ENCODE results near the gene HHIP.

The HHIP gene, protein sequence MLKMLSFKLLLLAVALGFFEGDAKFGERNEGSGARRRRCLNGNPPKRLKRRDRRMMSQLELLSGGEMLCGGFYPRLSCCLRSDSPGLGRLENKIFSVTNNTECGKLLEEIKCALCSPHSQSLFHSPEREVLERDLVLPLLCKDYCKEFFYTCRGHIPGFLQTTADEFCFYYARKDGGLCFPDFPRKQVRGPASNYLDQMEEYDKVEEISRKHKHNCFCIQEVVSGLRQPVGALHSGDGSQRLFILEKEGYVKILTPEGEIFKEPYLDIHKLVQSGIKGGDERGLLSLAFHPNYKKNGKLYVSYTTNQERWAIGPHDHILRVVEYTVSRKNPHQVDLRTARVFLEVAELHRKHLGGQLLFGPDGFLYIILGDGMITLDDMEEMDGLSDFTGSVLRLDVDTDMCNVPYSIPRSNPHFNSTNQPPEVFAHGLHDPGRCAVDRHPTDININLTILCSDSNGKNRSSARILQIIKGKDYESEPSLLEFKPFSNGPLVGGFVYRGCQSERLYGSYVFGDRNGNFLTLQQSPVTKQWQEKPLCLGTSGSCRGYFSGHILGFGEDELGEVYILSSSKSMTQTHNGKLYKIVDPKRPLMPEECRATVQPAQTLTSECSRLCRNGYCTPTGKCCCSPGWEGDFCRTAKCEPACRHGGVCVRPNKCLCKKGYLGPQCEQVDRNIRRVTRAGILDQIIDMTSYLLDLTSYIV

DNA sequence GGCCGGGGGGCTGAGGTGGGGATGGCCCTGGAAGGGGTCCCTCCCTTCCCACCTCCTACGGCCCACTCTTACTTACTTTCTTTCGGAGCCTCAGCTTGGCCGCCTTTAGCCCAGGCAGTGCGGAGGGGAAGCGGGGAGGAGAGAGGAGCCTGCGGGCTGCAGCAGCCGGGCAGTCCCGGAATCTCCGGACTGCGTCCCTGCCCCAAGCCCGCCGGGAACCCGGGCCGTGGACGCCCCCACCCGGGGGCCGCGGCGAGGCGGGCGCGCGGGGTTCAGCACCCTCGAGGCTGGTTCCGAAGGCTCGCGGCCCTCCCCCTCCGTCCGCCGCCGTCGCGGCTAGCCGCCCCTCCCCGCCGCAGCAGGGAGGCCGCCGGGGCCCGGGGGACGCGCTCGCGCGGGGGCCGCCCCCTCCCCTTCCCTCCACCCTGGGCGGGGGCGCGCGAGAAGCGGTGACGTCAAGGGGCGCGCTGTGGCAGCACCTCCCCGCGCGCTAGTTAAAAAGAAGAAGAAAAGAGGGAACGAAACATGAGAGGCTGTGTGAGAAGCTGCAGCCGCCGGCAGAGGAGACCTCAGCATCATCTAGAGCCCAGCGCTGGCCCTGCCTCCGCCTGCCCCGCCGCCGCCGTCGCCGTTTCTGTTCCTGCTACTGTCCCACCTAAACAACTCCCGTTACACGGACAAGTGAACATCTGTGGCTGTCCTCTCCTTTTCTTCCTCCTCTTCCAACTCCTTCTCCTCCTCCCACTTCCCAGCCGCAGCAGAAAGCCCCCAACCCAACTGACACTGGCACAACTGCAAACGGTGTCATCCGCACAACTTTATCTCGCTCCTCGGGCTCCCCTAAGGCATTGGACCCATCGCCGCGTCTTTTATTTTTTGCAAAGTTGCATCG lies at the start of gene HHIP:
Gene HHIP (plus strand): TSS at position 526 of the 892 bp plus-strand sequence. CDS start 520 bp downstream, outside the sequence.
- peak within 1 kb of the TSS; percentile 69 for H3K4me3 ChIP-seq (ENCODE audit: control insufficient read depth, low read depth, low read length)
- DNase-seq (ENCODE audit: low read depth) = peak; percentile 36
- TF ChIP-seq CTCF (conservative IDR thresholded peaks at IDR 0.05; ENCODE audit: control insufficient read depth, insufficient read depth, low read depth, low read length) = no peak

DNA sequence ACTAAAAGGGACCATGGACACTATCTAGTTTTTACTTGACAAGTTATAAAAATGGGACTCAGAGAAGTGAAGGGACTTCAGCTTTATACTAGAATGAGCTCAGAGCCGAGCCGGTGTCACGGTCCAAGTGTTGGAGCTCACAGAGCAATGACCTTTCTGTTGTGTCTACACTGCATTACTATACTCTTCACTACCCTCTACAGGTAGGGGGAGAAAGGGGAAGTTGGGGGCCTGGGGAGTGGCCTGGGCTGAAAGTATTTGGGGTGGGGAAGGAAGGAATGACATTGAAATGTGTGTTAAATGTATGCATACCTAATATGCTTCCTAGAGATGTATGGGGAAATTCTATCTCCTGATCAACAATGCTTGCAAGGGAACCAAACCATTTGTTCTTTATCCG lies 48.8 kb upstream of the HHIP start:
- DNase-seq (ENCODE audit: low read depth) = no peak
- TF ChIP-seq CTCF (conservative IDR thresholded peaks at IDR 0.05; ENCODE audit: control insufficient read depth, insufficient read depth, low read depth, low read length) = no peak
- H3K4me3 ChIP-seq (ENCODE audit: control insufficient read depth, low read depth, low read length) = no peak overlapping the region

GRCh38 chr4:144599621-144600020 lies 46.3 kb upstream of the HHIP start:
- DNase-seq (ENCODE audit: low read depth) = peak; percentile 54
- no peak overlapping the region for H3K4me3 ChIP-seq (ENCODE audit: control insufficient read depth, low read depth, low read length)
- TF ChIP-seq CTCF (conservative IDR thresholded peaks at IDR 0.05; ENCODE audit: control insufficient read depth, insufficient read depth, low read depth, low read length) = no peak

GRCh38 chr4:144611850-144612249 lies 34.1 kb upstream of the HHIP start:
- DNase-seq (ENCODE audit: low read depth) = peak; percentile 26
- TF ChIP-seq CTCF (conservative IDR thresholded peaks at IDR 0.05; ENCODE audit: control insufficient read depth, insufficient read depth, low read depth, low read length) = peak; percentile 56
- H3K4me3 ChIP-seq (ENCODE audit: control insufficient read depth, low read depth, low read length) = no peak overlapping the region

DNA sequence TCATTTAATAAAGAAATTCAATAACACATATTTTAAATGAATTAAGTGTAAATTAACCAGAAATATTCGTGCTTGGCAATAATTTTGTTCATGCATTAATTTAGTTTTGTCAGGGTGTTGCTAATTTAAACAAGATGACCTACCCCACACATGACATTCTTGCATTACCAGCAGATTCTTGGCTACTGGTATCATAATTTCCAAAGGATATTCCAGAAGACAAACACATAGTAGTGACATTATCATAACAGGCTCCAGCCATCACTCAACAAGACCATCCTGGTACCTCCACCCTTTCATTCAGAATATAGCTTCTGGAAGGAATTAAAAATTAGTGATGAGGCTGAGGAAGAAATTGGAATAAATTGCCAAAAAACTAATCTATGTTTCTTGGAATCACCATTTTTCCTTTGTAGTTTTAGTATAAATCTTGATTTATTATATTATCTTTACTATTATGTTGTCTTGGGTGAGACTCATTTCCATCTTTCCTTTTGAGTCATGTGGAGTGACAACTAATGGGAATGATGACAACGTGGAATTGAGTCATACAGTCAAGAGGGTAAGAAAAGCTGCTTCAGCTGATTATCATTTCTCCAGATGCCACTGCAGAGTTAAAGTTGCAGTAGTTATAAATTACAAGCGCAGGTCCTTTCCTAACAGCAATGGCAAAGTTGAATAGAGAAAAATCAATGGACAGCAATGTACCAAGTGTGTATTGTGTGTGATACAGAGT lies 30.9 kb upstream of the HHIP start:
- TF ChIP-seq CTCF (conservative IDR thresholded peaks at IDR 0.05; ENCODE audit: control insufficient read depth, insufficient read depth, low read depth, low read length) = no peak
- H3K4me3 ChIP-seq (ENCODE audit: control insufficient read depth, low read depth, low read length) = no peak overlapping the region
- DNase-seq (ENCODE audit: low read depth) = peak; percentile 66

GRCh38 chr4:144621681-144622080 lies 24.3 kb upstream of the HHIP start:
- TF ChIP-seq CTCF (conservative IDR thresholded peaks at IDR 0.05; ENCODE audit: control insufficient read depth, insufficient read depth, low read depth, low read length) = no peak
- no peak overlapping the region for H3K4me3 ChIP-seq (ENCODE audit: control insufficient read depth, low read depth, low read length)
- no peak for DNase-seq (ENCODE audit: low read depth)
